GM21515 (cell line): ENCODE results near the gene BBLN.

Experiments
- ATAC-seq: cut with Tn5 transposase; IDR thresholded peaks from one replicate; pipeline ENCODE4 v1.9.1; 2021; ENCODE audit not compliant: unreplicated experiment

The BBLN gene

GRCh38 chr9:128188209-128188608 is 28.1 kb downstream of the BBLN start:
- ATAC-seq: no peak

GRCh38 chr9:128190013-128190412 is 29.9 kb downstream of the BBLN start:
- no peak for ATAC-seq

GRCh38 chr9:128190516-128191405 is 30.7 kb downstream of the BBLN start:
- ATAC-seq: peak; percentile 34

- ATAC-seq: peak; percentile 79
These were observed 31.5 kb downstream of the BBLN start, which contains the start of gene CIZ1 for GRCh38 chr9:128191406-128192046. TSS of gene CIZ1 (minus strand) at chr9:128191572. CDS start at chr9:128190857, 715 bp downstream.

- ATAC-seq: no peak
These were observed 32.7 kb downstream of the BBLN start for GRCh38 chr9:128192601-128193371.

- ATAC-seq: no peak
These were observed 33.5 kb downstream of the BBLN start for GRCh38 chr9:128193469-128194096.

- ATAC-seq: no peak
These were observed 41.6 kb downstream of the BBLN start for GRCh38 chr9:128201441-128202369.

GRCh38 chr9:128202648-128203023 is 42.6 kb downstream of the BBLN start:
- no peak for ATAC-seq

GRCh38 chr9:128203024-128203706 is 43.1 kb downstream of the BBLN start, which contains the start of gene DNM1:
TSS of gene DNM1 (plus strand) at chr9:128203379. CDS start at chr9:128203471, 92 bp downstream.
- peak; percentile 80 for ATAC-seq

GRCh38 chr9:128203707-128204551 is 43.9 kb downstream of the BBLN start:
- no peak for ATAC-seq

GRCh38 chr9:128204858-128205257 is 44.8 kb downstream of the BBLN start:
- ATAC-seq: no peak

GRCh38 chr9:128205296-128205944 is 45.4 kb downstream of the BBLN start:
- no peak for ATAC-seq

GRCh38 chr9:128206484-128206883 is 46.4 kb downstream of the BBLN start:
- no peak for ATAC-seq

- no peak for ATAC-seq
These were observed 47.1 kb downstream of the BBLN start for GRCh38 chr9:128206916-128207910.

GRCh38 chr9:128208386-128208785 is 48.3 kb downstream of the BBLN start:
- ATAC-seq: no peak

- no peak for ATAC-seq
These were observed 49.0 kb downstream of the BBLN start for GRCh38 chr9:128208946-128209669.
